K562 (cell line): Measurements from ENCODE around the gene PRR11. TPM values are rescaled to one million over a fixed set of nuclear protein-coding genes. Genes with fewer than 3 reads are reported as not detected.

Experiments used
- ATAC-seq: fragments of 200-7000 bp; cut with Tn5 transposase; 3 replicates; pipeline ENCODE4 v1.9.1; 2020; ENCODE audit warnings: moderate library complexity
- Bru-seq: library from RNA; stranded (reverse); fragments of 400-500 nt; gene quantifications from one replicate; lab custom pipeline; 2021; lab: Mats Ljungman, UMichigan
- BruChase-seq, 2 experiments: library from RNA; stranded (reverse); fragments of 400-500 nt; gene quantifications; one replicate each; lab custom pipeline; 2021; lab: Mats Ljungman, UMichigan
- BruUV-seq: library from RNA; stranded (reverse); fragments of 400-500 nt; replicated peaks from 2 replicates; lab custom pipeline; 2021; lab: Mats Ljungman, UMichigan
- CTCF ChIA-PET: fragments of 300-600 bp; formaldehyde crosslinking; extraction: SDS; loops from one replicate; lab custom pipeline; 2021; ENCODE audit warnings: low intra/inter-chr PET ratio; lab: Yijun Ruan, JAX
- POLR2A ChIA-PET: fragments of 300-600, 350-650 bp; sonication (Branson Sonifier 250); formaldehyde crosslinking; extraction: SDS; loops from one replicate; lab custom pipeline; 2021; ENCODE audit warnings: antibody characterized with exemption, inconsistent platforms; lab: Yijun Ruan, JAX
- DNase-seq, 4 experiments: peaks; one replicate each; pipeline versions ENCODE4 v3.0.0 to v3.0.0-alpha.2; 2011 to 2018; ENCODE audit warnings: low spot score in 3 of 4, mixed read lengths in 3 of 4; ENCODE audit errors: extremely low read depth in 1 of 4
- FAIRE-seq: peaks from 2 replicates; lab custom pipeline; 2011; peaks lifted over from hg19 to GRCh38; lab: Jason Lieb, UNC
- H2AFZ ChIP-seq: 2 replicates; pipeline ENCODE4 v1.6.0; 2011; ENCODE audit warnings: low read depth, low read length, control low read depth, inconsistent platforms
- H3K27ac ChIP-seq: fragments of 200-600 bp; 3 replicates; pipeline ENCODE4 v1.8.0; 2011; ENCODE audit warnings: low read depth, mild to moderate bottlenecking, control low read depth, inconsistent platforms, low read length, moderate library complexity, mixed read lengths; ENCODE audit errors: extremely low read depth
- H3K27me3 ChIP-seq, 2 experiments: fragments of 300-600 bp in 1 of 2; 2 replicates in 1 of 2; 3 replicates in 1 of 2; pipeline versions ENCODE4 v1.6.0 to v1.8.0; 2011; ENCODE audit warnings: inconsistent platforms in 2 of 2, low read length in 2 of 2, mild to moderate bottlenecking in 1 of 2, mixed read lengths in 1 of 2, moderate library complexity in 1 of 2; ENCODE audit not compliant: control insufficient read depth in 2 of 2, insufficient read depth in 2 of 2
- H3K36me3 ChIP-seq: fragments of 300-600 bp; 3 replicates; pipeline ENCODE4 v1.8.0; 2011; ENCODE audit warnings: mild to moderate bottlenecking, low read length, inconsistent platforms; ENCODE audit not compliant: control insufficient read depth, insufficient read depth
- H3K4me1 ChIP-seq, 2 experiments: fragments of 200-600 bp in 1 of 2; replicated peaks in 1 of 2; 2 replicates in 1 of 2; 3 replicates in 1 of 2; pipeline versions ENCODE4 v1.5.1 to v1.8.0; 2011; ENCODE audit warnings: inconsistent platforms in 2 of 2, low read length in 2 of 2, mild to moderate bottlenecking in 1 of 2, mixed read lengths in 1 of 2, moderate library complexity in 1 of 2; ENCODE audit not compliant: control insufficient read depth in 2 of 2, insufficient read depth in 2 of 2
- H3K4me2 ChIP-seq: 2 replicates; pipeline ENCODE4 v1.6.1; 2011; ENCODE audit warnings: low read length, control low read depth, inconsistent platforms, mixed read lengths; ENCODE audit not compliant: insufficient read depth
- H3K4me3 ChIP-seq: fragments of 200-600 bp; sonication (generic), shearing (Covaris generic); 2 replicates; pipeline ENCODE4 v1.5.1; 2016; ENCODE audit warnings: control low read depth, inconsistent platforms
- H3K79me2 ChIP-seq: fragments of 200-600 bp; 3 replicates; pipeline ENCODE4 v1.8.0; 2011; ENCODE audit warnings: low read length, inconsistent platforms; ENCODE audit not compliant: control insufficient read depth, insufficient read depth
- H3K9ac ChIP-seq, 2 experiments: 2 replicates each; pipeline versions ENCODE4 v1.6.0 to v1.6.1; 2011; ENCODE audit warnings: low read depth in 2 of 2, low read length in 2 of 2, control low read depth in 1 of 2, inconsistent platforms in 1 of 2, mild to moderate bottlenecking in 1 of 2, mixed read lengths in 1 of 2; ENCODE audit not compliant: insufficient read depth in 1 of 2
- H3K9me1 ChIP-seq: one replicate; pipeline ENCODE4 v1.6.0; 2011; ENCODE audit warnings: inconsistent platforms, mild to moderate bottlenecking, low read length, moderate library complexity; ENCODE audit not compliant: control insufficient read depth, insufficient read depth
- H3K9me3 ChIP-seq: replicated peaks from 2 replicates; pipeline ENCODE4 v1.5.1; 2011; ENCODE audit warnings: low read depth, low read length, inconsistent platforms; ENCODE audit not compliant: control insufficient read depth, insufficient read depth
- H4K20me1 ChIP-seq: replicated peaks from 2 replicates; pipeline ENCODE4 v1.6.1; 2011; ENCODE audit warnings: low read length, inconsistent platforms, mixed read lengths; ENCODE audit not compliant: control insufficient read depth, insufficient read depth
- CCNT2 ChIP-seq: IDR thresholded peaks from 2 replicates; pipeline ENCODE4 v1.6.1; 2011; ENCODE audit warnings: borderline replicate concordance, low read depth, mild to moderate bottlenecking, moderate library complexity, mixed read lengths, low read length; ENCODE audit not compliant: insufficient read length; ENCODE audit errors: extremely low read depth
- KAT7 ChIP-seq: sonication (generic); formaldehyde crosslinking; IDR thresholded peaks from 2 replicates; pipeline ENCODE4 v1.8.0; 2022; ENCODE audit warnings: missing genetic modification reagents, mild to moderate bottlenecking, borderline replicate concordance
- RAD21 ChIP-seq, 2 experiments: fragments of 250-450 bp in 1 of 2; fragments of 450-650 bp in 1 of 2; sonication (Bioruptor Pico) in 1 of 2; formaldehyde crosslinking in 1 of 2; IDR thresholded peaks in 1 of 2; conservative IDR thresholded peaks in 1 of 2; 2 replicates each; pipeline versions ENCODE4 v1.4.0 to v1.8.0; 2020 to 2022; ENCODE audit warnings: mild to moderate bottlenecking in 2 of 2, moderate library complexity in 1 of 2
- RFX1 ChIP-seq: fragments of 450-650 bp; IDR thresholded peaks from 2 replicates; pipeline ENCODE4 v1.6.1; 2016; ENCODE audit warnings: mild to moderate bottlenecking, moderate library complexity
- WGBS: fragments of 100-300 bp; shearing (Covaris generic); methylation state at CpG from one replicate; pipeline ENCODE4 v1.1.6; 2016; ENCODE audit warnings: low coverage, mixed read lengths; ENCODE audit not compliant: insufficient coverage; ENCODE audit errors: missing lambda C conversion rate; 5-methylcytosine and 5-hydroxymethylcytosine counted together
- in situ Hi-C: fragments of 300-500 bp; cut with MboI; formaldehyde crosslinking; loops from 4 replicates; pipeline ENCODE4 v1.15.0; 2018; ENCODE audit warnings: inconsistent platforms, mixed read lengths
- intact Hi-C: fragments of 100-400 bp; cut with micrococcal nuclease; formaldehyde crosslinking; loops from 2 replicates; pipeline ENCODE4 v1.14.2; 2022
- long read RNA-seq, 3 experiments: library from polyadenylated mRNA in 2 of 3; library from RNA in 1 of 3; unstranded in 2 of 3; stranded (forward) in 1 of 3; transcript quantifications; one replicate each; pipeline ENCODE4 v2.0.0, GENCODE V29; 2019 to 2022
- polyA minus RNA-seq, 3 experiments: library from RNA; depleted of rRNA, polyadenylated mRNA; stranded (reverse); fragments of >200 nt; gene quantifications; 2 replicates each; pipeline ENCODE4 v1.2.3, GENCODE V29; 2011
- polyA plus RNA-seq, 8 experiments: library from polyadenylated mRNA; depleted of rRNA in 4 of 8; stranded (reverse) in 5 of 8; unstranded in 3 of 8; fragments of >200 nt; fragmentation: Nextera tagmentation in 2 of 8; fragmentation: Illumina TruSeq in 1 of 8; extraction: Ambion mirVana in 2 of 8; extraction: Trizol in 1 of 8; gene quantifications; 2 replicates each; pipeline versions ENCODE4 v1.2.1 to v1.2.3, GENCODE V29; 2011 to 2014; ENCODE audit warnings: inconsistent platforms in 1 of 8, missing spikeins in 1 of 8
- total RNA-seq, 7 experiments: library from RNA; depleted of rRNA in 6 of 7; stranded (reverse); fragments of >200 nt in 6 of 7; fragmentation: Illumina TruSeq in 2 of 7; extraction: Trizol in 2 of 7; gene quantifications; 2 replicates each; pipeline versions ENCODE4 v1.2.1 to v1.2.3, GENCODE V29; 2011 to 2021; ENCODE audit warnings: low replicate concordance in 1 of 7
- TF ChIP-seq, protein P1 (sequence below), 2 experiments: fragments of 450-650 bp in 1 of 2; sonication (generic) in 1 of 2; formaldehyde crosslinking in 1 of 2; IDR thresholded peaks; 2 replicates each; pipeline versions ENCODE4 v1.7.1 to v1.9.0; 2016 to 2022; ENCODE audit warnings: inconsistent platforms in 1 of 2, mild to moderate bottlenecking in 1 of 2, missing genetic modification reagents in 1 of 2

PRR11 gene
- 18.4 and 33.2 TPM in 2 replicates for total RNA-seq (2011; cell fraction: chromatin; rRNA removed; ENCODE audit: low replicate concordance)
- 11.7 and 13.4 TPM in 2 replicates for total RNA-seq (2011; cell fraction: nucleolus; rRNA removed)
- 17.7 and 21.2 TPM in 2 replicates for total RNA-seq (2011; cell fraction: nucleoplasm; rRNA removed)
- total RNA-seq (2014; rRNA removed) (13.3 and 15.4 TPM in 2 replicates), total RNA-seq (2014; rRNA removed; fragmentation: Illumina TruSeq; extraction: Trizol) (55.1 and 61.7 TPM in 2 replicates), total RNA-seq (2015; rRNA removed; fragmentation: Illumina TruSeq; extraction: Trizol) (45.0 and 50.3 TPM in 2 replicates), total RNA-seq (2021) (41.5 and 46.4 TPM in 2 replicates), polyA plus RNA-seq (2011; rRNA removed) (61.2 and 72.4 TPM in 2 replicates), polyA plus RNA-seq (2014; fragmentation: Illumina TruSeq; extraction: Trizol) (68.6 and 75.2 TPM in 2 replicates), polyA plus RNA-seq (2014; fragmentation: Nextera tagmentation; extraction: Ambion mirVana) (10 to 100 TPM; 28.8 to 34.7 TPM), polyA plus RNA-seq (2014; rRNA removed) (32.7 and 44.3 TPM in 2 replicates), polyA minus RNA-seq (2011; rRNA and poly(A)+ RNA removed) (75.4 and 80.7 TPM in 2 replicates), Bru-seq, nascent RNA (percentile 76 among the genes with signal in this experiment), BruChase-seq, experiment 1, labeled RNA remaining after a 2-hour chase (percentile 73 among the genes with signal in this experiment), BruChase-seq, experiment 2, labeled RNA remaining after a 6-hour chase (percentile 72 among the genes with signal in this experiment)
- polyA plus RNA-seq (2011; cell fraction: cytosol; rRNA removed): 30.0 and 47.7 TPM in 2 replicates
- polyA plus RNA-seq (2011; cell fraction: nucleus; rRNA removed): 7.0 and 7.7 TPM in 2 replicates
- polyA plus RNA-seq (2012): 38.8 and 66.0 TPM in 2 replicates
- 30.8 and 35.4 TPM in 2 replicates for polyA minus RNA-seq (2011; cell fraction: cytosol; rRNA and poly(A)+ RNA removed)
- polyA minus RNA-seq (2011; cell fraction: nucleus; rRNA and poly(A)+ RNA removed): 5.0 and 11.6 TPM in 2 replicates
- long read RNA-seq, experiment 1, partial matches to known transcripts: 2 of 6 reads
- long read RNA-seq, experiment 1, other reads (novel, unspliced or antisense): 2 of 6 reads
- long read RNA-seq, experiment 2, partial matches to known transcripts: 0 of 2 reads
- long read RNA-seq, experiment 2, other reads (novel, unspliced or antisense): 2 of 2 reads
- long read RNA-seq, experiment 3, partial matches to known transcripts: 1 of 5 reads
- long read RNA-seq, experiment 3, other reads (novel, unspliced or antisense): 1 of 5 reads

GRCh38 chr17:59155439-59156177, at the start of gene PRR11:
Gene PRR11, plus strand, starts transcription at chr17:59155746. Its CDS starts 14,007 bp downstream, at chr17:59169753.
- peak within 1 kb of the TSS; percentile 89 for H2AFZ ChIP-seq
- no peaks in the 10 kb centered on the region; the same call in 2 of the 3 replicates for H3K36me3 ChIP-seq
- H3K4me1 ChIP-seq: peaks cover 15 to 17% of the 10 kb centered on the region in 2 experiments; a peak in 3 of 5 replicates
- FAIRE-seq: peak; percentile 98
- peak; percentile 85 for ATAC-seq
- DNase-seq: peak; percentile 97 to 98 (median 98)
- CTCF ChIA-PET: no interaction called here
- H4K20me1 ChIP-seq: no peaks in the 10 kb centered on the region
- H3K4me3 ChIP-seq: peak within 1 kb of the TSS; percentile 69
- 0% methylated on average over 24 of the region's 25 CpGs for WGBS
- peaks cover 93% of the 10 kb centered on the region for H3K79me2 ChIP-seq
- H3K9me3 ChIP-seq: no peaks in the 10 kb centered on the region
- BruUV-seq: no TSS peak
- POLR2A ChIA-PET: interaction anchor here (0.5 to 3.5 kb wide), 18 partner anchors 9 to 809 kb away, joined by 3 to 18 read pairs (median 3); partner anchors contain the start of genes MTMR4 and TRIM37
- H3K4me2 ChIP-seq: peak within 1 kb of the TSS; percentile 90
- H3K27ac ChIP-seq: peak within 1 kb of the TSS; percentile 93
- no peaks in the 10 kb centered on the region for H3K9me1 ChIP-seq
- intact Hi-C loops (loop anchor here (2.0 to 5.0 kb wide), 2 partner anchors 49 to 137 kb away; partner anchors contain the start of gene TRIM37), in situ Hi-C loops (no loop called here)
- no peaks in the 10 kb centered on the region for H3K27me3 ChIP-seq
- peak within 1 kb of the TSS; percentile 92 to 99 for H3K9ac ChIP-seq
- TF ChIP-seq KAT7 (CRISPR knock-in tag) (0 out of 2 replicates have a peak, but pooled peaks have one; percentile 58), CCNT2 (no peak), RFX1 (no peak), RAD21 (CRISPR knock-in tag; conservative IDR thresholded peaks at IDR 0.05 in 1 of 2, IDR thresholded peaks at IDR 0.05 in 1 of 2) (no peak)
- TF ChIP-seq, protein P1, sequence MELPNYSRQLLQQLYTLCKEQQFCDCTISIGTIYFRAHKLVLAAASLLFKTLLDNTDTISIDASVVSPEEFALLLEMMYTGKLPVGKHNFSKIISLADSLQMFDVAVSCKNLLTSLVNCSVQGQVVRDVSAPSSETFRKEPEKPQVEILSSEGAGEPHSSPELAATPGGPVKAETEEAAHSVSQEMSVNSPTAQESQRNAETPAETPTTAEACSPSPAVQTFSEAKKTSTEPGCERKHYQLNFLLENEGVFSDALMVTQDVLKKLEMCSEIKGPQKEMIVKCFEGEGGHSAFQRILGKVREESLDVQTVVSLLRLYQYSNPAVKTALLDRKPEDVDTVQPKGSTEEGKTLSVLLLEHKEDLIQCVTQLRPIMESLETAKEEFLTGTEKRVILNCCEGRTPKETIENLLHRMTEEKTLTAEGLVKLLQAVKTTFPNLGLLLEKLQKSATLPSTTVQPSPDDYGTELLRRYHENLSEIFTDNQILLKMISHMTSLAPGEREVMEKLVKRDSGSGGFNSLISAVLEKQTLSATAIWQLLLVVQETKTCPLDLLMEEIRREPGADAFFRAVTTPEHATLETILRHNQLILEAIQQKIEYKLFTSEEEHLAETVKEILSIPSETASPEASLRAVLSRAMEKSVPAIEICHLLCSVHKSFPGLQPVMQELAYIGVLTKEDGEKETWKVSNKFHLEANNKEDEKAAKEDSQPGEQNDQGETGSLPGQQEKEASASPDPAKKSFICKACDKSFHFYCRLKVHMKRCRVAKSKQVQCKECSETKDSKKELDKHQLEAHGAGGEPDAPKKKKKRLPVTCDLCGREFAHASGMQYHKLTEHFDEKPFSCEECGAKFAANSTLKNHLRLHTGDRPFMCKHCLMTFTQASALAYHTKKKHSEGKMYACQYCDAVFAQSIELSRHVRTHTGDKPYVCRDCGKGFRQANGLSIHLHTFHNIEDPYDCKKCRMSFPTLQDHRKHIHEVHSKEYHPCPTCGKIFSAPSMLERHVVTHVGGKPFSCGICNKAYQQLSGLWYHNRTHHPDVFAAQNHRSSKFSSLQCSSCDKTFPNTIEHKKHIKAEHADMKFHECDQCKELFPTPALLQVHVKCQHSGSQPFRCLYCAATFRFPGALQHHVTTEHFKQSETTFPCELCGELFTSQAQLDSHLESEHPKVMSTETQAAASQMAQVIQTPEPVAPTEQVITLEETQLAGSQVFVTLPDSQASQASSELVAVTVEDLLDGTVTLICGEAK (IDR thresholded peaks at IDR 0.05): no peak; the same call in none of the 2 replicates
- TF ChIP-seq, protein P1 (CRISPR knock-in tag; IDR thresholded peaks at IDR 0.05): no peak
